Measurements from ENCODE around the gene RHOB.

Gene RHOB

GRCh38 chr2:20423359-20423758, 23.5 kb upstream of the RHOB start:
- Histone ChIP-seq H3K36me3 (replicated peaks) (no peaks in the 10 kb centered on the region), H3K4me3 (ENCODE audit: low read depth, low read length) (no peak overlapping the region), H3K27me3 (replicated peaks) (no peaks in the 10 kb centered on the region), H3K27ac (no peak overlapping the region)
- TF ChIP-seq CTCF (IDR thresholded peaks at IDR 0.05; ENCODE audit: low read depth, low read length, missing control alignments): no peak
- in situ Hi-C loops (cut with HindIII; ENCODE audit: low pct_ligation_motif_present, low sequenced_read_pairs): loop anchor here (25.0 kb wide), 1 partner anchor 214 kb away; no protein-coding TSS in a partner anchor
- no peak for DNase-seq

DNA sequence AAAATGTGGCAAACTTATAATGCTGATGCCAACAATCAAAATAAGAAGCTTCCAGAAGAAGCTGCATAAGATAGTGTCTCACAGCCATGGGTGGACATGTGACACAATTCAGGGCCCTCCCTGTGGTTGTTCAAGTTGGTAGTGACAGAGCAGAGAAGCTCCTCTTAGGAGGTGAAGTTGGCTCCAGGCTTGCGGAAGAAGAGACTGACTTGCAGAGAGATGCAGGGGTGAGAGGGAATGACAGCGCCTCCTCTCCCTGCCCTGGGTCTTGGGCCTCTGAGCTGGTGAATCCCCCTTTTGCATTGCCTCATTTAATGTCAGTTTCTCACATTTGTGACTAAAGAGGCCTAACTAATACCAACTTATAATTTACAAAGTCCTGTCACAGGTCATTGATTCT, 23.0 kb upstream of the RHOB start:
- H3K4me3 ChIP-seq (ENCODE audit: low read depth, low read length): no peak overlapping the region
- TF ChIP-seq CTCF (IDR thresholded peaks at IDR 0.05; ENCODE audit: low read depth, low read length, missing control alignments): no peak
- H3K36me3 ChIP-seq (replicated peaks): no peaks in the 10 kb centered on the region
- DNase-seq: no peak
- H3K27me3 ChIP-seq (replicated peaks): no peaks in the 10 kb centered on the region
- in situ Hi-C loops (cut with HindIII; ENCODE audit: low pct_ligation_motif_present, low sequenced_read_pairs): loop anchor here (25.0 kb wide), 1 partner anchor 213 kb away; no protein-coding TSS in a partner anchor
- H3K27ac ChIP-seq: no peak overlapping the region

- TF ChIP-seq CTCF (IDR thresholded peaks at IDR 0.05; ENCODE audit: low read depth, low read length, missing control alignments): no peak
- H3K27me3 ChIP-seq (replicated peaks): no peaks in the 10 kb centered on the region
- peak; percentile 45 for DNase-seq
- H3K27ac ChIP-seq: no peak overlapping the region
- no peaks in the 10 kb centered on the region for H3K36me3 ChIP-seq (replicated peaks)
- in situ Hi-C loops (cut with HindIII; ENCODE audit: low pct_ligation_motif_present, low sequenced_read_pairs): loop anchor here (25.0 kb wide), 1 partner anchor 213 kb away; no protein-coding TSS in a partner anchor
- no peak overlapping the region for H3K4me3 ChIP-seq (ENCODE audit: low read depth, low read length)
Observed at GRCh38 chr2:20424300-20425290, 22.3 kb upstream of the RHOB start.

- Histone ChIP-seq H3K27ac (no peak overlapping the region), H3K36me3 (replicated peaks) (no peaks in the 10 kb centered on the region), H3K4me3 (ENCODE audit: low read depth, low read length) (no peak overlapping the region), H3K27me3 (replicated peaks) (no peaks in the 10 kb centered on the region)
- in situ Hi-C loops (cut with HindIII; ENCODE audit: low pct_ligation_motif_present, low sequenced_read_pairs): no loop called here
- no peak for TF ChIP-seq CTCF (IDR thresholded peaks at IDR 0.05; ENCODE audit: low read depth, low read length, missing control alignments)
- DNase-seq: no peak
Observed at GRCh38 chr2:20425371-20425881, 21.4 kb upstream of the RHOB start.

- TF ChIP-seq CTCF (IDR thresholded peaks at IDR 0.05; ENCODE audit: low read depth, low read length, missing control alignments): no peak
- in situ Hi-C loops (cut with HindIII; ENCODE audit: low pct_ligation_motif_present, low sequenced_read_pairs): no loop called here
- DNase-seq: no peak
- Histone ChIP-seq H3K36me3 (replicated peaks) (no peaks in the 10 kb centered on the region), H3K4me3 (ENCODE audit: low read depth, low read length) (no peak overlapping the region), H3K27me3 (replicated peaks) (no peaks in the 10 kb centered on the region), H3K27ac (no peak overlapping the region)
Observed at GRCh38 chr2:20425884-20426283, 21.0 kb upstream of the RHOB start.

All from brain microvascular endothelial cell (primary cell).